T-helper 2 cell treated with Interferon-gamma antibody and Interleukin-4, amounts not matched to agents 5 μg/mL and 100 μg/mL, for 36 hours (primary cell): ENCODE measurements around the gene FOXG1.

Experiments used
- DNase-seq: peaks from one replicate; pipeline ENCODE4 v3.0.0; 2021; ENCODE audit warnings: low spot score
- H3K27ac Mint-ChIP-seq: one replicate; pipeline ENCODE4 v1.8.0; 2021; ENCODE audit warnings: mild to moderate bottlenecking, mixed read lengths
- H3K27me3 Mint-ChIP-seq: one replicate; pipeline ENCODE4 v1.8.0; 2021; ENCODE audit warnings: low read depth, mixed read lengths
- H3K36me3 Mint-ChIP-seq: one replicate; pipeline ENCODE4 v1.8.0; 2021; ENCODE audit warnings: low read depth, mixed read lengths
- H3K4me1 Mint-ChIP-seq: one replicate; pipeline ENCODE4 v1.8.0; 2021; ENCODE audit warnings: low read depth, mixed read lengths
- H3K4me3 Mint-ChIP-seq: one replicate; pipeline ENCODE4 v1.8.0; 2022; ENCODE audit warnings: mild to moderate bottlenecking, moderate library complexity, mixed read lengths
- H3K9me3 Mint-ChIP-seq: one replicate; pipeline ENCODE4 v1.8.0; 2021; ENCODE audit warnings: mixed read lengths

Gene FOXG1

DNA sequence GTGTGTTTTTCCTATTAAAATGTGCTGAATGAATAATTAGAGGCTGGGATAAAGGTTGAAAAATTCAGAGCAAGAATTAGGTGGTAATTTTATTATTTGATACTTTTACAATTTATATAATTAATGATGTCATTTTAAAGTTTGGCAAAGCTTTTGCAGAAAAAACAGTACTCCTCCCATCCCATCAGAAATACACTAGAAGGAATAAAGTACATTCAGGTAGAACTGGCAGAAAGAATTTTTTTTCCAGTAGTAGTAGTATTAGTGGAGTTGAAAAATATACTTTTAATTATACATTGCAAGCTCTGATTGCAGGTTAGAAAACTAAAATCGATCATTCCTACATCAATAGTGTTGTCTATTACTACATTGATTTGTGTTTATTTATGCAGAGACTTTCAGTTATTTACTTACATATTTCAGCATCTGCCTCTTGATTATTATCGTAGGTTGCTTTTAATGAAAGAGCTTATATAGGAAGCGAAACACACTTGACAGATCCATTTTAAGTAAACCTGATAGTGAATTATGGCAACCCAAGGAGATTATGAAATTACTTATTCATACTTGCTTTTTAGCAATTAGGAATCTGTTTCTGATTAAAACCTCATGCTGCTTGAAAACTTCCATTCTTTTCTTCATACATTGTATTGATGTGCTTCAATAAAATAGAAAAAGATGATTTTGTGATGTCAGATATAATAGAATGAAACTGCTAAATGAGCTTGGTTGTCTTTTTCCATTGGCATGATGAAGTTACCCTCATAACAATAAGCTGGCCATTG lies 10.1 kb downstream of the FOXG1 start:
- Mint-ChIP-seq H3K9me3 (no peaks in the 10 kb centered on the region), H3K27ac (no peak overlapping the region), H3K36me3 (no peaks in the 10 kb centered on the region), H3K4me3 (no peak overlapping the region), H3K27me3 (peaks cover 45% of the 10 kb centered on the region), H3K4me1 (no peaks in the 10 kb centered on the region)
- no peak for DNase-seq

DNA sequence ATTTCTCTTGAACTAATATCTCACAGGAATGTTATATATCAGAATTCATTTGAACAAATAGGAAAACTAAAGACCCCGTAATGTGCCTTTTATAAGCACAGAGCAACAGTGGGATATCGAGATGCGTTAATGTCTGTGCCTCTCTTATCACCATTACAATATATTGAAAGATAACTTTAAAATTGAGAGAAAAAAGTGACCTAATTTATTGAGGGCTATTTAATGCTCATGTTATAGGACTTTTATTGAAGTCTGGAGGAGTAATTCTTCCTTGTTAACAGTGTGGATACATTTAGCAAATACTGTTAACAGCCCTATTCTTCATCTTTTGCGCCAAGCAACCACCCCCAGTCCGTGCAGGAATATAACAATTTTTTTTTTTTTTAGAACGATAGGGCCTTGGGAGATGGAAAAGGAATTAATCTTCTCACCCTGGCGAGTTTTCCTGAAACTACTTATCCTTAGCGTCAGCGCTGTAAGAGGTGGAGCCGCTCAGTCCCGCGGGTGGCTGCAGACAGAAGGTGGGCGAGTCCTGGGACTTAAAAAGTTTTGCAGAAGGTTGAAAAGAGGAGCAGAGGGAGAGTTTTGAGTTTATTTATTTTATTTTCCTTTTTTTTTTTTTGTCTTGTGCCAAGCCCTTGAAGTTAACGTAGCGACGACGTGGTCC lies 11.0 kb downstream of the FOXG1 start:
- Mint-ChIP-seq H3K27ac (no peak overlapping the region), H3K27me3 (peaks cover 43% of the 10 kb centered on the region)

DNA sequence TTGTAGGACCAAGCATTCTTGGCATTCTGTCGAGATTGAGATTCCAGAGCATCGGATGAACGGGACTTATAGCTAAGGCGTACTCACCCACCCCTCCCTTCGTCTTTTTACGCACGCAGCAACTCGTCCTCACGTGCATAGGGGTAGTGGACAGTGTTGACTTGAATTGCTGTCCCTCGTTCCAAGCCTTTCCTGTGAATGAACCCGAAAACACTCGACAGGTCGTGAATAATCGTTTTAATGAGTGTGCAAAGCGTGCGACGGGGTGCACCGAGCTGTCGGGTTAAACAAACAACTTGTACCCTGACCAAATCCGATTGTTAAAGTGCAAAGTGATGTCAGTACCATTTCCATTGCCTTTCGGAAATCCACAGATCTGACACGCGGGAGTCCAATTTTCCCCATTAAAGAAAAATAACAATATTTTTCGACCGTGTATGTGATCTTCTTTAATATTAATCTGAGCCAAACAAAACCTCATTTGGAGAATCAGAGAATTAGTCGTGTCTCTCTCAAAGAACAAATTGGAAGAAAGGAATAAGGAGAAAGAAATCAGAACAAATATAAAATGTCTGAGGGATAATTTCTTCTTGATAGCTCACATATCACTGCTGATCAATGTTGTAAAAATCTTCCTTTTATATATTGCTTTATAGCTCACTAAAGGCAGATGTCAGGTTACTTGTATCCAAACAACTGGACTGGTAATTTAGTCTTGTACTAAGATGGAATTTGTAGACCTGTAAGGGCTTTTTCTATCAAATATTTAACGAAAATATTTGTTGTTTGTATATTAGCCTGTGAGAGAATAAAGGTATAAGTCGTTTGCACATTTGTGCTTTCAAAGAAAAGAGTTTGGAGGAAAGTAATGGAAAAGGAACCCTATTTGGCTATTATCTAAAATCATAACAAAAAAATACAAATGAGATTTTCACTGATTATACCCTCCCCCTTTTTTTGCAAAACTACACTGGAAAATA lies 11.8 kb downstream of the FOXG1 start:
- H3K4me3 Mint-ChIP-seq, result no peak overlapping the region
- H3K36me3 Mint-ChIP-seq, result no peaks in the 10 kb centered on the region
- DNase-seq, result no peak
- H3K27me3 Mint-ChIP-seq, result peaks cover 35% of the 10 kb centered on the region
- no peak overlapping the region for H3K27ac Mint-ChIP-seq
- H3K9me3 Mint-ChIP-seq, result no peaks in the 10 kb centered on the region
- no peaks in the 10 kb centered on the region for H3K4me1 Mint-ChIP-seq

More for the DNA sequence above, 11.0 kb downstream of the FOXG1 start:
- DNase-seq, result no peak
- Mint-ChIP-seq H3K4me3 (no peak overlapping the region), H3K9me3 (no peaks in the 10 kb centered on the region), H3K36me3 (no peaks in the 10 kb centered on the region), H3K4me1 (no peaks in the 10 kb centered on the region)

DNA sequence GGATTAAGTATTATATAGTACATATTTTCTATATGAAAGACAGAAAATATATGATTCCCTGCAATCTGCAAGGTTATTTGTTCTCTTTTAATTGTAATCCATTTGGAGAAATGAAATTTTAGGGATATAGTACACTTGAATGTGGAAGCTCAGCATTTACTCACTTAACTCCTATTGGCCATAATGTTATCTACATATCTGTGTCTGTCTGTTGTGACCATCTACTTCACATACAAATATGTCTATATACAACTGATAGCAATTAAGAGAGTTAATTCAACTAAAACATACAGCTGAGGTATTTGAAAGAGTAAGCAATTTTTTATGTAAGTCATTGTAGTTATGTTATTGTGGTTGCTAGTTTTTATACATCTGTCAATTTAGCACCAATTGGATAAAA lies 12.9 kb downstream of the FOXG1 start:
- no peak overlapping the region for H3K4me3 Mint-ChIP-seq
- H3K27me3 Mint-ChIP-seq, result peaks cover 30% of the 10 kb centered on the region
- no peaks in the 10 kb centered on the region for H3K9me3 Mint-ChIP-seq
- H3K27ac Mint-ChIP-seq, result no peak overlapping the region
- no peak for DNase-seq
- H3K36me3 Mint-ChIP-seq, result no peaks in the 10 kb centered on the region
- H3K4me1 Mint-ChIP-seq, result no peaks in the 10 kb centered on the region

DNA sequence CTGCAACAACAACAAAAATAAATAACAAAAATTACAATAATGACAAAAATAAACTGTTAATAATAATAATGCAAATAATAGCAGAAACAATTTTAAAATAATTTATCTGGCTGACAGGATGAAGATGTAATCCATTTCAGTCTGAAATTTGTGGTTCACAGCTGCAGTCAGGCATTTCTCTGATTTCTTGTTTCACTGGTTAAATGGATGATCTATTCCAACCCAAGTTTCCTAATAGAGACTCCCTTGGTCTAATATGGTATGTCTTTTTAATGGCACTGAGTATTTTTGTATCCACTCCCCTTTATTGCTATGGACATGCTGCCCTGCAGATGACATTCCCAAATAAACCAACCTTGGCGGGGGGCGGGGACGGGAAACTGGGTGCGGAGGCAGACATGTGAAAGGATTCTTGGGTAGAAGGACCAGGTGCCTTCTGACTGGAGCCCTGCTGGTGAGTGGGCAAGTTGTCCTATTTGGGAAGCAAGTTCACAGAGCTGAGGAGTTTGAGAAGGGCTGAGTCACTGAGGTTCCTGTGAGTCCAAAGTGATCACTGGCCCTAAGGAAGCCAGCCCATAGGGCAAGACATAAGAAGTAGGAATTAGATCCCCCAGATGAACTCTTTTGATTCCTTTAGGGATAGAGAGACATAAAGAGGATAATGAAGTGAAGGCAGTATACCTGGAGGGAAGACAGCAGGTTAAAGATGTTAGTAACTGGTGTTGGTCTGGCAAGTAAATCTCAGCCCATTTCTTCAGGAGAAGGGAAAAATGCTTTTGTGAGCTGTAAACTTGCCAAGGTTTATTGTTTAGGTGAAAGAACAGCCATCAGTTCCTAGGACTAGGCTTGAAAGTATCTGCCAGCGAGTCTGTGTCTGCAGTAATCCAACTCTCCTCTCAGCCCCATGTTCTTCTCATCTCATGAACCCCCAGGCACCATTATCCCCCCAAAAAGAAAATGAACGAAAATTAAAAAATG lies 14.5 kb downstream of the FOXG1 start:
- Mint-ChIP-seq H3K4me1 (peaks cover 3% of the 10 kb centered on the region), H3K27ac (no peak overlapping the region), H3K27me3 (peaks cover 22% of the 10 kb centered on the region), H3K9me3 (peaks cover 3% of the 10 kb centered on the region), H3K4me3 (no peak overlapping the region), H3K36me3 (no peaks in the 10 kb centered on the region)
- no peak for DNase-seq

DNA sequence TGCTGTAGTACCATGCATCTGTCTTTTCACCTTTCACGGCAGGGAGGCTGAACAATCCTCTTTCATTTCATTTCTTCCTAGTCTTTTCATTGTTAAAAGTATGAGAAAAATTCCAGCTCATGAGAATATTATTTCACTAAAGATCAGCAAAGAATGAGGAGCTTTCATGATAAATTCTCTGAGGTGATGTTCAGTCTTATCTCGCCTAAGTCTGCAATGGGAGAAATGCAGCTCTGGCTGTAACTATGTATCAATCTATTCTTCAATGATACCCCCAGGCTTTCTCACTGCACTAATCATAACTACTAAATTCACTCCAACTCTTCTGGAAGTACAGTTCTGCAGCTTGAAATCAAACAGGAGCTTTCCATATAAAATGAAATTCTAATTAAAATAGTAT lies 15.7 kb downstream of the FOXG1 start:
- Mint-ChIP-seq H3K36me3 (no peaks in the 10 kb centered on the region), H3K27me3 (peaks cover 20% of the 10 kb centered on the region), H3K4me3 (no peak overlapping the region), H3K4me1 (peaks cover 3% of the 10 kb centered on the region), H3K9me3 (peaks cover 3% of the 10 kb centered on the region), H3K27ac (no peak overlapping the region)
- no peak for DNase-seq

DNA sequence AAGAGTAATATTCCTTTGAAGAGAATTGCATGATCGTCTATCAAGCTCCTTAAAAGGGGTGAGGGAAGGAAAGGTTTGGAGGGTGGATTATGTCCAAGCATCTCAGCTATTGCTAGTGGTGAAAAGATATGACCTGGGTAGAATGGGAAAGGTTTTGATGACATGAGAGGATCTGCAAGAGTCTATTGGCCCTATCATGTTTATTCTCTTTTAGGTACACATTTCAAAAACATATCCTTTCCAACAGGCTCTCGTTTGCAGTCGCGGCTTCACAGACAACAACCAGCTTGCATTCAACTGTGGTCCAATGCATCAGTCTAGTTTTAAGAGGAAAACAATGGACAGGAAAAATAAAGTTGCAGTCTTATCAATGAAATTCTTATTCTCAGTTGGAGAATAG lies 17.1 kb downstream of the FOXG1 start:
- no peak for DNase-seq
- H3K27ac Mint-ChIP-seq, result no peak overlapping the region
- H3K9me3 Mint-ChIP-seq, result peaks cover 7% of the 10 kb centered on the region
- peaks cover 11% of the 10 kb centered on the region for H3K27me3 Mint-ChIP-seq
- H3K4me3 Mint-ChIP-seq, result no peak overlapping the region
- no peaks in the 10 kb centered on the region for H3K36me3 Mint-ChIP-seq
- peaks cover 3% of the 10 kb centered on the region for H3K4me1 Mint-ChIP-seq

DNA sequence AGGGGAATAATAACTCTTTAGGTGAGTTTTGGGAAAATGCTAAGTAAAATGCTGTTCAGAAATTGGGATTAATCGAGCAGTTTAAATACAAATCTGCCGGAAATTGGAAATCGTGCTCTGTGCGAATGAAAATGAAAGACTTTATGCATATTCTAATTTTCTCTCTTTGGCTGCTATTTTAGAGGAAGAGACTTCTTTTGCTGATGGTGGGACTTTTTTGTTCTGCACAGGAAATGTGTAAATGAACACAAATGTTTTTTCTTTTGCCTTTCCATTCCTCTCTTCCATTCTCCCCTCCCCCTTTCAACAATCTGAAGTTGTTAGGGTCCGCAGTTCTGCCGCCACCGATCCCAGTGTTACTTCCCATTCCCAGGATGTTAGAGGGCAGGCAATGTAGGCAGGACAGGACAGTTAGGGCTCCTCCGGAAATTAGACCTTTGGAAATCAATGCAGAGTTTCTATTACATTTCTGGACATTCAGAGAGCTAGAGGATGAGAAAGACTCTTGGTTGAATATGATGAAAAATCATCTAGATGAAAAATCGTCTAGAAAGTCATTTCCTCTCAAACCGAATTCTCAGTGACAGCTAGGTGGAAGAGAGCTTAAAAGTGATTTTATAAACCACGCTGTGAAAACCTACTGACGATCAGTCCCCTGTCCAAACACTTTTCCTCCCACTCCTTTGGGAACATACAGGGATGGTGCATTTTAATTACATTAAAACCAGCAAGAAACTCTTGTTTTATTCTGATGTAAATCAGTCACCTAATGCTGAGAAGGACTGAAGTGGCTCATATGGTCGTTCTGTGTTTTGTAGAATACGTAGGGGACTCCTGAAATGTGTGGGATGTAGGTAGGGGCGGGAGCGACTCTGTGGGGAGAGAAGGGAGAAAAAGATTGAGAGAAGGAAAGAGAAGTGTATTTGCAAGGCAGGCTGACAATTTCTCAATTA lies 17.8 kb downstream of the FOXG1 start:
- Mint-ChIP-seq H3K36me3 (no peaks in the 10 kb centered on the region), H3K9me3 (peaks cover 7% of the 10 kb centered on the region), H3K27ac (no peak overlapping the region), H3K27me3 (peaks cover 11% of the 10 kb centered on the region), H3K4me1 (peaks cover 3% of the 10 kb centered on the region), H3K4me3 (no peak overlapping the region)
- no peak for DNase-seq

DNA sequence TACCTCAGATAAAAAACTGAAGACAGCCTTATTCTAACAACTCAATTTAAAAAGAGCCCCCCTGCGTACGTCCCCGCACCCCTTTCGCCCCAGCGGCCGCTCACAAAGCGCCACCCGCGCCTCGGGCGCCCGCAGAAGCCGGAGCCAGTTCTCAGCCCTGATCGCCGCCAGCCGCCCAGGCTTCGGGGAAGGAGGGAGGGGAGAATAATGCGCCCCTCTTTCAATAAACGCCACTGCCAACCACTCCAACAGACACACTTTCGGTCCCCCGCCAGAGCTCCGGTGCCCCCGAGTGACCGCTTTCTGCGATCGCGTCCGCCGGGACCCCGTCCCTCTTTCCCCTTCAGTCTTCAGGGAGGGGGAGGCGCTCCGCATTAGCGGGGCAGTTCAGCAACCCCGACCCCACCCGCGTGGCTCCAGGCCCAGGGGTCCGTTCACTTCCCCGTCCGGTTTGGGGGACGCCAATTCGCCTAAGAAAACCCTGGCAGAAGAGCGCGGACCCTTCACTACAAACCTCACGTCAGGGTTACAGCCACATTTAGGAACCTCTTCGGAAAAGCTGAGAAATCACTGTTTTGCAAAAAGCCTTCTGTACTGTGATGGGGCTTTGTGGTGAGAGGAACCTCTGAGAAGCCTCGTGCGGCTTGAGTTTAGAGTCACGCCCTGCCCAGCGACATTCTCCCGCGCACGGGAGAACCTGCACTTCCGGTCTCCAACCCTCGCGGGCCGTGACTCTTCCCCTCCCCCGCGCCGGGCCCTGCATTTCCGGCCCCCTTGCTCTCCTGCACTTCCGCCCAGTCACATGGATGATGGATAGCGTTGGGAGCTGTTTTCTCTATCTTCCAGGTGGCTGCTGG lies 18.7 kb downstream of the FOXG1 start:
- Mint-ChIP-seq H3K36me3 (no peaks in the 10 kb centered on the region), H3K27me3 (peaks cover 11% of the 10 kb centered on the region), H3K27ac (no peak overlapping the region), H3K4me1 (peaks cover 3% of the 10 kb centered on the region), H3K4me3 (no peak overlapping the region), H3K9me3 (peaks cover 7% of the 10 kb centered on the region)
- DNase-seq, result no peak

DNA sequence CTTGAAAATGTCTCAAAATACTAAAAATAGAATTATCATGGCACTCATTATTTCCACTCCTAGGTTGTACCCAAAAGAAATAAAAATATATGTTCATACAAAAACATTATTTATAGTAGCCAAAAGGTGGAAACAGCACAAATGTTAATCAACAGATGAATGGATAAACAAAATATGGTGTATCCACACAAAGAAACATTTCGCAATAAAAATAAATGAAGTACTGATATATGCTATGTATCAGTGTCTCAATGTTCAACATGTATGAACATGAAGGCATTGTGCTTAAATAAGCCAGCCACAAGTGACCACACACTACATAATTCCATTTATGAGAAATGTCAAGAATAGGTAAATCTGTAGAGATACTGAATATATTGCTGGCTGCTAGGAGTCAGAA lies 40.9 kb downstream of the FOXG1 start:
- Mint-ChIP-seq H3K27me3 (no peaks in the 10 kb centered on the region), H3K4me1 (no peaks in the 10 kb centered on the region), H3K9me3 (peaks cover 50% of the 10 kb centered on the region), H3K27ac (no peak overlapping the region), H3K36me3 (no peaks in the 10 kb centered on the region), H3K4me3 (no peak overlapping the region)
- no peak for DNase-seq

DNA sequence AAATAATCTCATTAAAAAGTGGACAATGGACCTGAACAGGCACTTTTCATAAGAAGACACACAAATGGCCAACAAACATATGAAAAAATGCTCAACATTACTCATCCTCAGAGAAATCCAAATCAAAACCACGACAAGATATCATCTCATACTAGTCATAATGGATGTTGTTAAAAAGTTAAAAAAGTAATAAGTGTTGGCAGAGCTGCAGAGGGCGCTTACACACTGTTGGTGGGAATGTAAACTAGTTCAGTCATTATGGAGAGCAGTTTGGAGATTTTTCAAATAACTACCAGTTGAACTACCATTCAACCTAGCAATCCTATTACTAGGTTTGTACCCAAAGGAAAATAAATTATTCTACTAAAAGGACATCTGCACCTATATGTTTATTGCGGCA lies 47.2 kb downstream of the FOXG1 start:
- no peaks in the 10 kb centered on the region for H3K27me3 Mint-ChIP-seq
- H3K36me3 Mint-ChIP-seq, result no peaks in the 10 kb centered on the region
- no peak for DNase-seq
- H3K9me3 Mint-ChIP-seq, result peaks cover 26% of the 10 kb centered on the region
- no peaks in the 10 kb centered on the region for H3K4me1 Mint-ChIP-seq
- no peak overlapping the region for H3K27ac Mint-ChIP-seq
- H3K4me3 Mint-ChIP-seq, result no peak overlapping the region
